ENCODE measurements around the gene TRPV4.
"Not testable (repeated sequence)": the region's sequence is repeated elsewhere in the genome, so short reads cannot be mapped to it uniquely, and the experiment has no call there.

TRPV4 gene

GRCh38 chr12:109860977-109861376, 27.8 kb upstream of the TRPV4 start:
- DNase-seq (ENCODE audit: low read depth in 2 of 2) = no peak

- DNase-seq (ENCODE audit: low read depth in 2 of 2) = no peak
Observed at GRCh38 chr12:109858764-109859163, 25.6 kb upstream of the TRPV4 start.

GRCh38 chr12:109857715-109858114, 24.5 kb upstream of the TRPV4 start:
- DNase-seq (ENCODE audit: low read depth in 2 of 2) = no peak

GRCh38 chr12:109855377-109855776, 22.2 kb upstream of the TRPV4 start:
- DNase-seq (ENCODE audit: low read depth in 2 of 2) = no peak

GRCh38 chr12:109850518-109850917, 17.3 kb upstream of the TRPV4 start:
- not testable (repeated sequence) for DNase-seq (ENCODE audit: low read depth in 2 of 2)

- no peak for DNase-seq (ENCODE audit: low read depth in 2 of 2)
Observed at GRCh38 chr12:109847142-109847735, 14.0 kb upstream of the TRPV4 start.

- no peak for DNase-seq (ENCODE audit: low read depth in 2 of 2)
Observed at GRCh38 chr12:109845824-109846205, 12.6 kb upstream of the TRPV4 start.

GRCh38 chr12:109844983-109845823, 12.0 kb upstream of the TRPV4 start:
- DNase-seq (ENCODE audit: low read depth in 2 of 2) = peak; percentile 62 to 69

- no peak for DNase-seq (ENCODE audit: low read depth in 2 of 2)
Observed at GRCh38 chr12:109844091-109844490, 10.9 kb upstream of the TRPV4 start.

- no peak for DNase-seq (ENCODE audit: low read depth in 2 of 2)
Observed at GRCh38 chr12:109842021-109842420, 8.8 kb upstream of the TRPV4 start.

GRCh38 chr12:109841356-109841755, 8.2 kb upstream of the TRPV4 start:
- DNase-seq (ENCODE audit: low read depth in 2 of 2) = no peak

GRCh38 chr12:109840305-109841074, 7.3 kb upstream of the TRPV4 start:
- DNase-seq (ENCODE audit: low read depth in 2 of 2) = no peak

- DNase-seq (ENCODE audit: low read depth in 2 of 2) = no peak
Observed at GRCh38 chr12:109839444-109839843, 6.2 kb upstream of the TRPV4 start.

- DNase-seq (ENCODE audit: low read depth in 2 of 2) = no peak
Observed at GRCh38 chr12:109836916-109837315, 3.7 kb upstream of the TRPV4 start.

GRCh38 chr12:109835827-109836226, 2.6 kb upstream of the TRPV4 start:
- DNase-seq (ENCODE audit: low read depth in 2 of 2) = no peak

- DNase-seq (ENCODE audit: low read depth in 2 of 2) = no peak
Observed at GRCh38 chr12:109832541-109833306, 474 bp downstream of the TRPV4 start.

- no peak for DNase-seq (ENCODE audit: low read depth in 2 of 2)
Observed at GRCh38 chr12:109831929-109832328, 1.3 kb downstream of the TRPV4 start.

GRCh38 chr12:109831365-109831764, 1.8 kb downstream of the TRPV4 start:
- DNase-seq (ENCODE audit: low read depth in 2 of 2) = no peak

- no peak for DNase-seq (ENCODE audit: low read depth in 2 of 2)
Observed at GRCh38 chr12:109830718-109831117, 2.5 kb downstream of the TRPV4 start.

- DNase-seq (ENCODE audit: low read depth in 2 of 2) = no peak
Observed at GRCh38 chr12:109830267-109830666, 2.9 kb downstream of the TRPV4 start.

GRCh38 chr12:109829667-109830066, 3.5 kb downstream of the TRPV4 start:
- DNase-seq (ENCODE audit: low read depth in 2 of 2) = no peak
